Smooth muscle cell (in vitro differentiated cells): ENCODE data around the gene NR2C2. TPM values are rescaled to one million over a fixed set of nuclear protein-coding genes. Genes with fewer than 3 reads are reported as not detected.

Experiments used
- DNase-seq: peaks from one replicate; lab custom pipeline; 2025; ENCODE audit not compliant: unreplicated experiment; lab: John Stamatoyannopoulos, UW
- H2AFZ ChIP-seq: fragments of 200-600 bp; sonication (generic); 2 replicates; pipeline ENCODE4 v1.6.0; 2016; ENCODE audit warnings: antibody characterized with exemption, low read depth, mild to moderate bottlenecking
- H3F3A ChIP-seq: fragments of 200-600 bp; sonication (generic); 2 replicates; pipeline ENCODE4 v1.6.0; 2017; ENCODE audit warnings: antibody characterized with exemption, low read depth
- H3K27ac ChIP-seq: fragments of 200-600 bp; sonication (generic); 2 replicates; pipeline ENCODE4 v1.5.1; 2016; ENCODE audit warnings: low read depth, mild to moderate bottlenecking
- H3K27me3 ChIP-seq: fragments of 200-600 bp; sonication (generic); 2 replicates; pipeline ENCODE4 v1.6.1; 2016; ENCODE audit warnings: low read depth, mild to moderate bottlenecking
- H3K36me3 ChIP-seq: fragments of 200-600 bp; sonication (generic); 2 replicates; pipeline ENCODE4 v1.5.1; 2016; ENCODE audit warnings: low read depth
- H3K4me1 ChIP-seq: fragments of 200-600 bp; sonication (generic); 2 replicates; pipeline ENCODE4 v1.5.1; 2016; ENCODE audit warnings: low read depth
- H3K4me2 ChIP-seq: fragments of 200-600 bp; sonication (generic); 2 replicates; pipeline ENCODE4 v1.6.0; 2016; ENCODE audit warnings: mild to moderate bottlenecking
- H3K4me3 ChIP-seq: fragments of 200-600 bp; sonication (generic); 2 replicates; pipeline ENCODE4 v1.5.1; 2016; ENCODE audit warnings: mild to moderate bottlenecking
- H3K79me2 ChIP-seq: fragments of 200-600 bp; sonication (generic); 2 replicates; pipeline ENCODE4 v1.6.0; 2016; ENCODE audit warnings: low read depth, mild to moderate bottlenecking
- H3K9ac ChIP-seq: fragments of 200-600 bp; sonication (generic); 2 replicates; pipeline ENCODE4 v1.6.0; 2016; ENCODE audit warnings: low read depth
- H3K9me3 ChIP-seq: fragments of 200-600 bp; sonication (generic); replicated peaks from 2 replicates; pipeline ENCODE4 v1.5.1; 2016; ENCODE audit warnings: low read depth
- H4K20me1 ChIP-seq: fragments of 200-600 bp; sonication (generic); 2 replicates; pipeline ENCODE4 v1.6.0; 2016; ENCODE audit warnings: low read depth
- WGBS: methylation state at CpG from one replicate; pipeline ENCODE4 v1.1.7; 2016; ENCODE audit warnings: low lambda C conversion rate; 5-methylcytosine and 5-hydroxymethylcytosine counted together
- polyA plus RNA-seq: library from polyadenylated mRNA; unstranded; fragments of >200 nt; fragmentation: Nextera tagmentation; extraction: Ambion mirVana; gene quantifications from 2 replicates; pipeline ENCODE4 v1.2.1, GENCODE V29; 2016
- total RNA-seq: library from RNA; depleted of rRNA; stranded (reverse); fragments of >200 nt; gene quantifications from 2 replicates; pipeline ENCODE4 v1.2.3, GENCODE V29; 2014
- TF ChIP-seq, protein P1 (sequence below): fragments of 200-600 bp; sonication (generic); IDR thresholded peaks from 2 replicates; pipeline ENCODE4 v1.5.1; 2017; ENCODE audit warnings: borderline replicate concordance, mild to moderate bottlenecking, antibody characterized with exemption; ENCODE audit not compliant: insufficient read depth, poor library complexity, severe bottlenecking

The NR2C2 gene
- total and polyA plus RNA-seq, 2 experiments from 2014 or later = 11.6 to 28.5 TPM

DNA sequence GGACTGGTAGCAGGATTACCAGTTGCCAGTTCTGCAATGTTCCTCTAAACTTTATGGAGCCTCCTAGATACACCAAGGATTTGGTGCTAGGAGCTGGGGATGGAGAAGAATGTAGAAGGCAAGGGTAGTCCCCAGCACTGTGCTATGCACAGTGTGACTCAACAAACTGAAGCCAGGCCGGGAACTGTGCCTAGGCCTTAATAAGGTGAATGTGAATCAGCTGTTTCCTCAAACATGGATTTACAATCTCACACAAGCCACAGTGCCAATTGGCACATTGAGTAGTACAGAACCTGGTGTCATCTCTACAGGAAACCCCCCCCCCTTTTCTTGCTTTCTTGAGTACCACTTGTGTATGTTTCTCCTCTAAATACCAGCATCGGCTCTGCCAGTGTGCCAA is 85.3 kb downstream of the NR2C2 start:
- DNase-seq = no peak

DNA sequence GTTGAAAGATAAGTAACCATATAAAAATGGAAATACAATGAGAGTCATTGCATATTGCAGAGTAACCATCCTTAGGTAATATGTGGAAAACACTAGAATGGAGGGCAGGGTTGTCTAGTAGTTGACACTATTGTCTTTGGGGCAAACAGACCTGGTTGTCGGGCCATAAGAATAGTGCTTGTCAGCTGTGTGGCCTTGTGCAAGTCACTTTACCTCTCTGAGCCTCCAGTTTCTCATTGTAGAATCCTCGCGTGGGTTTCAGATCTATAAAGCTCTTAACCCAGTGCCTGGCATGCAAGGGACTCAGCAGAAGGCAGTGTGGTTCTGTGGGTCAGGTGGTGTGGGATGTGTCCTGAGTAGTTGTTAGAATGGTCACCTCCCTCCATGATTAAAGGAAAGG is 85.7 kb downstream of the NR2C2 start:
- Histone ChIP-seq H3K27me3 (no peaks in the 10 kb centered on the region), H3K9me3 (no peaks in the 10 kb centered on the region), H3K27ac (no peak overlapping the region), H3K4me2 (no peak overlapping the region), H4K20me1 (no peaks in the 10 kb centered on the region), H3K4me1 (no peaks in the 10 kb centered on the region), H3K4me3 (no peak overlapping the region), H3K79me2 (no peaks in the 10 kb centered on the region), H3K36me3 (peaks cover 21% of the 10 kb centered on the region), H3F3A (peaks cover 4% of the 10 kb centered on the region), H3K9ac (no peak overlapping the region), H2AFZ (no peak overlapping the region)
- TF ChIP-seq, protein P1, sequence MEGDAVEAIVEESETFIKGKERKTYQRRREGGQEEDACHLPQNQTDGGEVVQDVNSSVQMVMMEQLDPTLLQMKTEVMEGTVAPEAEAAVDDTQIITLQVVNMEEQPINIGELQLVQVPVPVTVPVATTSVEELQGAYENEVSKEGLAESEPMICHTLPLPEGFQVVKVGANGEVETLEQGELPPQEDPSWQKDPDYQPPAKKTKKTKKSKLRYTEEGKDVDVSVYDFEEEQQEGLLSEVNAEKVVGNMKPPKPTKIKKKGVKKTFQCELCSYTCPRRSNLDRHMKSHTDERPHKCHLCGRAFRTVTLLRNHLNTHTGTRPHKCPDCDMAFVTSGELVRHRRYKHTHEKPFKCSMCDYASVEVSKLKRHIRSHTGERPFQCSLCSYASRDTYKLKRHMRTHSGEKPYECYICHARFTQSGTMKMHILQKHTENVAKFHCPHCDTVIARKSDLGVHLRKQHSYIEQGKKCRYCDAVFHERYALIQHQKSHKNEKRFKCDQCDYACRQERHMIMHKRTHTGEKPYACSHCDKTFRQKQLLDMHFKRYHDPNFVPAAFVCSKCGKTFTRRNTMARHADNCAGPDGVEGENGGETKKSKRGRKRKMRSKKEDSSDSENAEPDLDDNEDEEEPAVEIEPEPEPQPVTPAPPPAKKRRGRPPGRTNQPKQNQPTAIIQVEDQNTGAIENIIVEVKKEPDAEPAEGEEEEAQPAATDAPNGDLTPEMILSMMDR = no peak
- 96% methylated on average over 3 of the region's 3 CpGs for WGBS
- DNase-seq = no peak

More for the DNA sequence above, 85.3 kb downstream of the NR2C2 start:
- H3F3A ChIP-seq = peaks cover 3% of the 10 kb centered on the region
- no peak overlapping the region for H3K4me2 ChIP-seq
- H3K27ac ChIP-seq = no peak overlapping the region
- H3K27me3 ChIP-seq = no peaks in the 10 kb centered on the region
- H2AFZ ChIP-seq = no peak overlapping the region
- TF ChIP-seq, protein P1 = no peak
- no peak overlapping the region for H3K4me3 ChIP-seq
- WGBS = 95% methylated on average over 2 of the region's 2 CpGs
- H3K79me2 ChIP-seq = no peaks in the 10 kb centered on the region
- no peaks in the 10 kb centered on the region for H3K9me3 ChIP-seq
- H3K9ac ChIP-seq = no peak overlapping the region
- H4K20me1 ChIP-seq = no peaks in the 10 kb centered on the region
- H3K36me3 ChIP-seq = peaks cover 20% of the 10 kb centered on the region
- no peaks in the 10 kb centered on the region for H3K4me1 ChIP-seq

DNA sequence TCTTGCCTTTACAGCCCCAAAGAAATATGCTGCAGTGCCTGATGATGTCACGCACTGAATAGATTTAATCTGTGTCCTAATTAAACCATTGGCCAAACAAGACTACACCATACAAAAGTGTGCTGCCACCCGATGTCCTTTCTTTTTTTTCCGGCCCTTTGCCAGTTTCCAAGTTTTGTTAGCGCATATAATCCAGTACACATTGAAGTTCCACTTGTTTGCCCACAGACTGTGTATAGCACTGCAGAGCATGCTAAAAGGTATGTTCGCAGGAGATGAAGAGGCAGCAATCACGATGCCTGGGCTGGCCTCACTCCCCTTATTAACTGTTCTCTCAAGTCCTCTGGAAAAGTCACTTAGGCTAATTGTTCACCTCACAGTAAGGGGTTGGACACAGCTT is 90.9 kb downstream of the NR2C2 start:
- TF ChIP-seq, protein P1 = no peak
- 95% methylated on average over 6 of the region's 6 CpGs for WGBS

DNA sequence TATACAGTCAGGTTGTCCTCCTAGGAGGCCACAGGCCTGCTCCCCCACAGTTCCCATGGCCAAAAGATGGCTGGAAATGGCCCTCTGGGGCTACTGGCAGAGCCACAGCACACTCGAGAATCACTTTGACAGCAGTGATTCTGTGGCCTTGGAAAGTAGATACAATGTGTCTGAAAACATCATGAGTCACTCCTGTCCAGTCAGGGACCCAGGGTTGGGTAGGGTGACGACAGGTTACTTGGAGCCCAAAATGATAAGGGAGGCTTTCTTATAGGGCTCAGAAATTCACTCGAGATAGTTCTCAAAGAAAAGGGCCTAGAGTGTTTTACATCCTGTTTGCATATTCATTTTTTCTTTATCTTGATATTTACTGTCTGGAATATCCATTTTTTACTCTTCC is 93.5 kb downstream of the NR2C2 start:
- Histone ChIP-seq H3K27me3 (no peaks in the 10 kb centered on the region), H4K20me1 (no peaks in the 10 kb centered on the region), H3K36me3 (peaks cover 6% of the 10 kb centered on the region), H3F3A (peaks cover 20% of the 10 kb centered on the region), H2AFZ (no peak overlapping the region), H3K9ac (no peak overlapping the region), H3K79me2 (no peaks in the 10 kb centered on the region), H3K4me3 (no peak overlapping the region), H3K4me1 (peaks cover 10% of the 10 kb centered on the region), H3K27ac (peak overlapping the region; percentile 5), H3K4me2 (no peak overlapping the region), H3K9me3 (no peaks in the 10 kb centered on the region)
- 55% methylated on average over 3 of the region's 3 CpGs for WGBS
- DNase-seq = no peak
- TF ChIP-seq, protein P1 = no peak

More for the DNA sequence above, 90.9 kb downstream of the NR2C2 start:
- Histone ChIP-seq H3K27ac (no peak overlapping the region), H3K4me1 (peaks cover 9% of the 10 kb centered on the region), H3K9ac (no peak overlapping the region), H3K79me2 (no peaks in the 10 kb centered on the region), H3K36me3 (peaks cover 13% of the 10 kb centered on the region), H3K4me3 (no peak overlapping the region), H3F3A (peaks cover 17% of the 10 kb centered on the region), H3K4me2 (no peak overlapping the region), H3K9me3 (no peaks in the 10 kb centered on the region), H3K27me3 (no peaks in the 10 kb centered on the region), H2AFZ (no peak overlapping the region), H4K20me1 (no peaks in the 10 kb centered on the region)
- DNase-seq = no peak
